HCT116 (cell line): ENCODE data around the gene OR4D1.

Source experiments
- ATF3 ChIP-seq: IDR thresholded peaks from 2 replicates; pipeline ENCODE4 v1.6.1; 2012
- CEBPB ChIP-seq: IDR thresholded peaks from 2 replicates; pipeline ENCODE4 v1.6.1; 2012; ENCODE audit warnings: low read depth
- CTCF ChIP-seq, 3 experiments: fragments of 200-600 bp in 1 of 3; sonication (generic) in 1 of 3; IDR thresholded peaks in 2 of 3; conservative IDR thresholded peaks in 1 of 3; 2 replicates each; pipeline ENCODE4 v1.5.1; 2012 to 2017; ENCODE audit warnings: low read depth in 2 of 3, low read length in 2 of 3, antibody characterized with exemption in 1 of 3, borderline replicate concordance in 1 of 3, control low read depth in 1 of 3, mild to moderate bottlenecking in 1 of 3, mixed read lengths in 1 of 3, mixed run types in 1 of 3, moderate library complexity in 1 of 3; ENCODE audit not compliant: insufficient read depth in 1 of 3
- EGR1 ChIP-seq: IDR thresholded peaks from 2 replicates; pipeline ENCODE4 v1.6.1; 2012; ENCODE audit warnings: low read depth
- EZH2 ChIP-seq: fragments of 200-600 bp; sonication (generic); IDR thresholded peaks from 2 replicates; pipeline ENCODE4 v1.6.1; 2017; ENCODE audit warnings: antibody characterized with exemption, mixed run types
- POLR2A ChIP-seq: IDR thresholded peaks from 2 replicates; pipeline ENCODE4 v1.7.0; 2011; ENCODE audit warnings: borderline replicate concordance; ENCODE audit not compliant: insufficient read depth, insufficient read length; ENCODE audit errors: extremely low read depth
- POLR2AphosphoS5 ChIP-seq: IDR thresholded peaks from 2 replicates; pipeline ENCODE4 v1.6.1; 2011; ENCODE audit warnings: mild to moderate bottlenecking, low read depth, low read length, moderate library complexity
- RAD21 ChIP-seq: IDR thresholded peaks from 2 replicates; pipeline ENCODE4 v1.6.1; 2012; ENCODE audit warnings: low read depth, mild to moderate bottlenecking
- SIN3A ChIP-seq: IDR thresholded peaks from 2 replicates; pipeline ENCODE4 v1.6.1; 2012; ENCODE audit warnings: low read depth
- TCF7L2 ChIP-seq: IDR thresholded peaks from 2 replicates; pipeline ENCODE4 v1.7.0; 2011; ENCODE audit warnings: borderline replicate concordance, inconsistent platforms; ENCODE audit not compliant: insufficient read depth, insufficient read length; ENCODE audit errors: extremely low read depth
- ZNF274 ChIP-seq: fragments of 200-500 bp; sonication (Bioruptor generic); IDR thresholded peaks from 2 replicates; pipeline ENCODE4 v1.6.1; 2014; ENCODE audit warnings: mild to moderate bottlenecking, low read depth, low read length, inconsistent platforms

- TF ChIP-seq CEBPB = no peak
- TF ChIP-seq TCF7L2 = no peak
- TF ChIP-seq EZH2 = no peak
- no peak for TF ChIP-seq POLR2A
- peak; percentile 58 to 90 (median 88) for TF ChIP-seq CTCF (IDR thresholded peaks at IDR 0.05 in 2 of 3, conservative IDR thresholded peaks at IDR 0.05 in 1 of 3; ENCODE audit: borderline replicate concordance in 1 of 3, insufficient read depth in 1 of 3, low read depth in 2 of 3, low read length in 2 of 3)
- TF ChIP-seq POLR2AphosphoS5 = no peak
- no peak for TF ChIP-seq ZNF274
- TF ChIP-seq RAD21 = no peak; the same call in 1 of the 2 replicates
- no peak for TF ChIP-seq EGR1
- no peak for TF ChIP-seq ATF3
- TF ChIP-seq SIN3A = no peak
Observed at GRCh38 chr17:58200024-58200633, 51.9 kb downstream of the OR4D1 start.
